ENCODE data around the gene HSPA8.

- TF ChIP-seq SP1 (IDR thresholded peaks at IDR 0.05; ENCODE audit: low read depth, low read length) (no peak), MAX (IDR thresholded peaks at IDR 0.05) (no peak), CTCF (IDR thresholded peaks at IDR 0.05; ENCODE audit: control extremely low read depth in 1 of 3, insufficient read depth in 1 of 3, low read depth in 1 of 3, low read length in 3 of 3) (no peak), YY1 (IDR thresholded peaks at IDR 0.05; ENCODE audit: low read depth, low read length) (no peak), BRCA1 (IDR thresholded peaks at IDR 0.05; ENCODE audit: low read depth, low read length) (no peak), TEAD4 (IDR thresholded peaks at IDR 0.05; ENCODE audit: low read depth, low read length) (no peak), JUN (IDR thresholded peaks at IDR 0.05; ENCODE audit: low read depth, low read length) (no peak), POLR2A (IDR thresholded peaks at IDR 0.05; ENCODE audit: control extremely low read depth in 1 of 2, low read depth in 2 of 2, low read length in 2 of 2) (no peak; a peak in 1 of 3 replicates), EZH2 (IDR thresholded peaks at IDR 0.05; ENCODE audit: low read depth, low read length, severe bottlenecking) (no peak), JUND (IDR thresholded peaks at IDR 0.05; ENCODE audit: low read length) (no peak)
These were observed 10.3 kb downstream of the HSPA8 start for GRCh38 chr11:123051634-123052033.
